GM12891 (cell line): ENCODE data around the gene EXOC6.

Experiments
- PAX5 ChIP-seq: IDR thresholded peaks from 2 replicates; pipeline ENCODE4 v1.6.1; 2011; ENCODE audit warnings: low read length, moderate library complexity, mild to moderate bottlenecking; ENCODE audit not compliant: insufficient read depth, severe bottlenecking
- POLR2A ChIP-seq: IDR thresholded peaks from 2 replicates; pipeline ENCODE4 v1.6.1; 2011; ENCODE audit warnings: low read depth, low read length, control low read depth
- POLR2AphosphoS5 ChIP-seq: IDR thresholded peaks from 2 replicates; pipeline ENCODE4 v1.6.1; 2011; ENCODE audit warnings: low read depth, low read length, control low read depth
- TAF1 ChIP-seq: IDR thresholded peaks from 2 replicates; pipeline ENCODE4 v1.6.1; 2011; ENCODE audit warnings: low read depth, low read length, control low read depth

DNA sequence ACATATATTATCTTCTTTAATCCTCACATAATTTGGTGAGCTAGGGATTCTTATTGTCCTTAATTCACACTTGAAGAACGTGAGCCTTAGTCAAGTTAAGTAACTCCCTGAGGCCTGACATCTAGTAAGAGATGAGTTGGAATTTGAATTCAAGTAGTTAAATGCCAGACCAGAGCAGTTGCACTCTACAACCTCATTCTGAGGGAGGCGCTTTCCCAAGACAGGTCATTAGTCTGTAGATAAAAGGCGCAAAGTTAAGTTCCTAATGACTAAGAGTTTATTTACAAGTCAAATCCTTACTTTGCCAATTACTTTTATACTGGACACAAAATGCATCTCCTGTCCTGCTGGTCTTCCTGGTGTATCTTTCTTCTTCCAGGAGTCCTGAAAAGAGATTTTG lies 3.6 kb upstream of the EXOC6 start:
- TF ChIP-seq TAF1 (no peak), POLR2A (no peak), PAX5 (no peak), POLR2AphosphoS5 (no peak)
